Spleen (tissue), 11 donors: ENCODE results near the gene MCM7. TPM values are rescaled to one million over a fixed set of nuclear protein-coding genes. Genes with fewer than 3 reads are reported as not detected.

Experiments used
- DNase-seq: peaks from one replicate; pipeline ENCODE4 v3.0.0-alpha.2; 2020
- H3K27ac ChIP-seq, 8 donors: fragments of 200-600 bp; sonication (generic) in 7 of 8; 1 replicate in 4 of 8; 2 replicates in 4 of 8; pipeline versions ENCODE4 v1.5.0 to v1.8.0; 2016 to 2021; ENCODE audit warnings: inconsistent platforms in 4 of 8, mild to moderate bottlenecking in 4 of 8, moderate library complexity in 1 of 8
- H3K27me3 ChIP-seq, 7 donors: fragments of 200-600 bp; sonication (generic) in 6 of 7; replicated peaks in 1 of 7; 1 replicate in 4 of 7; 2 replicates in 3 of 7; pipeline versions ENCODE4 v1.5.0 to v1.8.0; 2016 to 2021; ENCODE audit warnings: inconsistent platforms in 3 of 7, mild to moderate bottlenecking in 1 of 7
- H3K36me3 ChIP-seq, 6 donors: fragments of 200-600 bp; sonication (generic) in 5 of 6; 1 replicate in 4 of 6; 2 replicates in 2 of 6; pipeline versions ENCODE4 v1.5.0 to v1.8.0; 2016 to 2021; ENCODE audit warnings: inconsistent platforms in 2 of 6
- H3K4me1 ChIP-seq, 6 donors: fragments of 200-600 bp; sonication (generic) in 5 of 6; 1 replicate in 3 of 6; 2 replicates in 3 of 6; pipeline versions ENCODE4 v1.5.0 to v1.8.0; 2016 to 2021; ENCODE audit warnings: inconsistent platforms in 3 of 6
- H3K4me3 ChIP-seq, 8 donors: fragments of 200-600 bp; sonication (generic) in 7 of 8; 1 replicate in 4 of 8; 2 replicates in 4 of 8; pipeline versions ENCODE4 v1.5.0 to v1.8.0; 2016 to 2021; ENCODE audit warnings: inconsistent platforms in 4 of 8, mild to moderate bottlenecking in 4 of 8, moderate library complexity in 2 of 8
- H3K9me3 ChIP-seq, 8 donors: fragments of 200-600 bp; sonication (generic) in 7 of 8; 1 replicate in 4 of 8; 2 replicates in 4 of 8; pipeline versions ENCODE4 v1.5.0 to v1.8.0; 2016 to 2021; ENCODE audit warnings: inconsistent platforms in 4 of 8
- POLR2A ChIP-seq, 3 donors: fragments of 450-650 bp; IDR thresholded peaks; one replicate each; pipeline ENCODE4 v1.5.1; 2017; ENCODE audit warnings: antibody characterized with exemption in 3 of 3, mild to moderate bottlenecking in 1 of 3
- POLR2AphosphoS5 ChIP-seq, 3 donors: sonication (generic); formaldehyde crosslinking; IDR thresholded peaks; one replicate each; pipeline ENCODE4 v1.5.1; 2017; ENCODE audit warnings: antibody characterized with exemption in 3 of 3
- WGBS, 5 donors: extraction: QIAGEN DNeasy Blood & Tissue Kit in 3 of 5; methylation state at CpG; one replicate each; pipeline versions ENCODE4 v1.1.5 to v1.1.7; 2013 to 2018; 5-methylcytosine and 5-hydroxymethylcytosine counted together
- intact Hi-C: fragments of 100-400 bp; cut with DNase I; formaldehyde crosslinking; loops from one replicate; pipeline ENCODE4 v1.15.0; 2023; ENCODE audit warnings: low total_unique reads
- microRNA-seq, 3 donors: library from miRNA; unstranded; fragments of <30 nt; microRNA quantifications; one replicate each; pipeline versions ENCODE4 to v1.1.0, GENCODE V29; 2019 to 2020
- polyA plus RNA-seq, 3 donors: library from polyadenylated mRNA; stranded (reverse); fragments of 200-250 nt; gene quantifications; one replicate each; pipeline ENCODE4 v1.2.1, GENCODE V29; 2013
- small RNA-seq, 4 donors: library from RNA; depleted of rRNA; stranded (forward); fragments of <200 nt; gene quantifications; one replicate each; pipeline ENCODE3, GENCODE V24; 2016
- total RNA-seq, 7 donors: library from RNA; depleted of rRNA in 3 of 7; stranded (reverse); fragments of >200 nt in 3 of 7; fragmentation: NEBNext Ultra II Directional in 4 of 7; extraction: Animal tissue kit (Norgen Biotek cat#: 25700) in 4 of 7; gene quantifications; one replicate each; pipeline versions ENCODE4 v1.1.0 to v1.2.1, GENCODE V29; 2016 to 2021
- TF ChIP-seq, protein P1 (sequence below), 11 experiments: fragments of 200-600 bp in 7 of 11; fragments of 450-650 bp in 4 of 11; sonication (generic) in 4 of 11; IDR thresholded peaks in 8 of 11; conservative IDR thresholded peaks in 3 of 11; 1 replicate in 7 of 11; 2 replicates in 4 of 11; pipeline versions ENCODE4 v1.4.0 to v1.8.0; 2016 to 2021; ENCODE audit warnings: antibody characterized with exemption in 11 of 11, inconsistent platforms in 4 of 11, mild to moderate bottlenecking in 1 of 11
- donor health status: healthy with polysubstance abuse.
- donor health status: DM: no; HTN: no; CAD: no; lungs with moderate emphysema.
- donor health status: DM: no; HTN: no; CAD: no.
- donor health status: Bipolar disorder and iron deficiency.
- donor health status: healthy.
- donor health status: DM: no; HTN: no; CAD: no.
- donor health status: DM: yes; HTN: yes; CAD: no.

Gene MCM7
- total and polyA plus RNA-seq, 10 donors = 49.5 to 92.7 (median 68.5) TPM

DNA sequence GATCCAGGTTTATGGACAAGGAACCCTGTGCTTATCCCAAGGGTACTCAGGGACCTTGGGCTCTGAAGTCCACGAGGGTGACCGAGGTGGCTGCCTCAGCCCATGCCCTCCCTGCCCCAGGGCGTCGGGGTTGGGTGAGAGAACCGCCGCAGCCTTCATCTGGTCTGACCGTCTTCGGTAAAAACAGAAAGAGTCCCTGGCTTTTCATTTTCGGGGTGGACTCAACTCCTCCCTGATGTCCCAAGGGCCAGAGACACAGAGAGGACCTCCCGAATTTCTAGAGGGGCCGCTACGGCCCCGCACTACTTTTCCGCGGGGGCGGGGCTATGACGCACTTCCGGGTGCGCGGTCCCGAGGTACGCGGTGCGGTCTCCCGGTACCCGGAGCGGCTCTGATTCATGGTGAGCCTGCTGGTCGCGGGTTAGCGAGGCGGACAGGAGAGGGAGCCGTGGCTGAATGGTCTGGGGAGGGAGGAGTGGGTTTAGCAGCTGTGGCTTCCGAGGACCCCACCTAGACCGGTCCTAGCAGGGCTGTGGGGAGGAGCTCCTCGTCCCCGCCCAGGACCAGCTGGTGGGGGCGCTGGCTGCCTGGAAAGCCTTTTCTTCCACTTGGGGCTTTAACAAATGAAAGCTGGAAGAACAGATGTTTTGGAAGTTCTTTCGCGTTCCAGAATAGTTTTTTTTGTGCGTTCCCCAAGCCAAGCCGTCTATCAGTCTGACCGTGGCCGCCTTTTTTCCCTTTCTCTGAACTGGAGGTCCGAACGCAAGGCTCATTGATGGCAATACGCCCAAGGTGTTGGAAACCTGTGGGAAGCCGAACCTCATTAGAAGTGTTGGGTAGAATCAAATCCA, 51.5 kb downstream of the MCM7 start, which contains the start of gene ZSCAN21:
Gene ZSCAN21 (plus strand): TSS at position 334 of the 851 bp plus-strand sequence. CDS start 7,233 bp downstream, outside the sequence.
- H3K27me3 ChIP-seq = no peaks in the 10 kb centered on the region
- DNase-seq = peak; percentile 95
- intact Hi-C loops = no loop called here
- peak within 1 kb of the TSS; percentile 57 to 91 (median 74) for H3K4me3 ChIP-seq
- peak; percentile 93 to 95 (median 94) for TF ChIP-seq POLR2AphosphoS5 (IDR thresholded peaks at IDR 0.05)
- TF ChIP-seq, protein P1, sequence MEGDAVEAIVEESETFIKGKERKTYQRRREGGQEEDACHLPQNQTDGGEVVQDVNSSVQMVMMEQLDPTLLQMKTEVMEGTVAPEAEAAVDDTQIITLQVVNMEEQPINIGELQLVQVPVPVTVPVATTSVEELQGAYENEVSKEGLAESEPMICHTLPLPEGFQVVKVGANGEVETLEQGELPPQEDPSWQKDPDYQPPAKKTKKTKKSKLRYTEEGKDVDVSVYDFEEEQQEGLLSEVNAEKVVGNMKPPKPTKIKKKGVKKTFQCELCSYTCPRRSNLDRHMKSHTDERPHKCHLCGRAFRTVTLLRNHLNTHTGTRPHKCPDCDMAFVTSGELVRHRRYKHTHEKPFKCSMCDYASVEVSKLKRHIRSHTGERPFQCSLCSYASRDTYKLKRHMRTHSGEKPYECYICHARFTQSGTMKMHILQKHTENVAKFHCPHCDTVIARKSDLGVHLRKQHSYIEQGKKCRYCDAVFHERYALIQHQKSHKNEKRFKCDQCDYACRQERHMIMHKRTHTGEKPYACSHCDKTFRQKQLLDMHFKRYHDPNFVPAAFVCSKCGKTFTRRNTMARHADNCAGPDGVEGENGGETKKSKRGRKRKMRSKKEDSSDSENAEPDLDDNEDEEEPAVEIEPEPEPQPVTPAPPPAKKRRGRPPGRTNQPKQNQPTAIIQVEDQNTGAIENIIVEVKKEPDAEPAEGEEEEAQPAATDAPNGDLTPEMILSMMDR (IDR thresholded peaks at IDR 0.05 in 8 of 11, conservative IDR thresholded peaks at IDR 0.05 in 3 of 11) = peak in 6 of 11 experiments; percentile 16 to 36 (median 27)
- peak in 1 of 3 donors; percentile 3 for TF ChIP-seq POLR2A (IDR thresholded peaks at IDR 0.05)
- peaks cover 5 to 38% (median 19%) of the 10 kb centered on the region in 6 donors for H3K4me1 ChIP-seq
- H3K27ac ChIP-seq = peak within 1 kb of the TSS; percentile 91 to 98 (median 95)
- 0 to 2% (median 2%) methylated on average over 16 to 47 of the region's 47 CpGs for WGBS, 5 donors
- no peaks in the 10 kb centered on the region for H3K9me3 ChIP-seq
- no peaks in the 10 kb centered on the region for H3K36me3 ChIP-seq

DNA sequence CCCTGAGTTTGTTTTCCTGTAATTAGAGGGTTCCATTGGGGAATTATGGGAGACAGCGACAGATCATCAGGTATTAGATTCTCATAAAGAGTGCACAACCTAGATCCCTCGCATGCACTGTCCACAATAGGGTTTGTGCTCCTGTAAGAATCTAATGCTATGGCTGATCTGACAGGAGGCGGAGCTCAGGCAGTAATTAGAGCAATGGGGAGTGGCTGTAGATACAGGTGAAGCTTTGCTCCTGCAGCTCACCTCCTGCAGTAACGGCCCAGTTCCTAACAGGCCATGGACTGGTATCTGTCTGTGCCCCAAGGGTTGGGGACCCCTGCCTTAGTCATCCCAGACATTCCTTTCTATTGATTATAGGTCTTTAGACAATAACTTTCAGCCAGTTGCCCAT, 52.5 kb downstream of the MCM7 start:
- TF ChIP-seq, protein P1 (IDR thresholded peaks at IDR 0.05 in 8 of 11, conservative IDR thresholded peaks at IDR 0.05 in 3 of 11) = no peak
- TF ChIP-seq POLR2AphosphoS5 (IDR thresholded peaks at IDR 0.05) (no peak), POLR2A (IDR thresholded peaks at IDR 0.05) (no peak)
- intact Hi-C loops = no loop called here

DNA sequence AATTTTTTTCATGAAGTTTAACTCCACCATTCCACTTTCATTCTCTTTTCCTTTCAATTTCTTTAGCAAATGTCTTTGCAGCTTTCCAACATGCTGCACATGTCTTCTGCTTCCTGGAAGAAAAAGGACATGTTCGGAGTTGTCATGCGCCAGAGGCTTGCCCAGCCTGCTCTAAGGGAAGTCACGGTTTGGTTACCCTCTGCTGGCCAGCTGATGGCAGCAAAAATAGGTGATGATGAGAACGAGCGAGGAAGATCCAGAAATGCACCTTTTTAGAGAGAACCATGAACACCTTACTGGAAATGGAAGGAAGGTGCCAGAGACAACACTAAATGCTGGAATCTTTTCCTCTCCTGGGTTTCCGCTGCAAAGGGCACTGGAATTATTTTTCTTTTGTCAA, 56.5 kb downstream of the MCM7 start:
- H3K27ac ChIP-seq = no peak overlapping the region
- H3K36me3 ChIP-seq = no peaks in the 10 kb centered on the region
- H3K27me3 ChIP-seq = no peaks in the 10 kb centered on the region
- DNase-seq = no peak
- H3K4me3 ChIP-seq = no peak overlapping the region
- intact Hi-C loops = no loop called here
- H3K9me3 ChIP-seq = no peaks in the 10 kb centered on the region
- 30 to 37% (median 35%) methylated on average over 6 of the region's 6 CpGs for WGBS, 5 donors
- H3K4me1 ChIP-seq = peaks cover 0 to 34% (median 8%) of the 10 kb centered on the region in 6 donors
- TF ChIP-seq POLR2AphosphoS5 (IDR thresholded peaks at IDR 0.05) (no peak), POLR2A (IDR thresholded peaks at IDR 0.05) (no peak)
- TF ChIP-seq, protein P1 (IDR thresholded peaks at IDR 0.05 in 8 of 11, conservative IDR thresholded peaks at IDR 0.05 in 3 of 11) = peak in 1 of 11 experiments; percentile 18

More for the DNA sequence above, 52.5 kb downstream of the MCM7 start:
- Histone ChIP-seq H3K27me3 (no peaks in the 10 kb centered on the region), H3K4me3 (peak overlapping the region in 1 of 8 donors; percentile 89), H3K36me3 (no peaks in the 10 kb centered on the region), H3K4me1 (peaks cover 5 to 42% (median 20%) of the 10 kb centered on the region in 6 donors), H3K27ac (peak overlapping the region in 1 of 8 donors; percentile 97), H3K9me3 (no peaks in the 10 kb centered on the region)
- no peak for DNase-seq
- WGBS, 5 donors = 81 to 93% (median 90%) methylated on average over 4 of the region's 4 CpGs

Small RNA genes within 50 kb of the gene (microRNA-seq; reads per million reads assigned to microRNA genes)
- gene MIR106B = 1,787 to 4,141 (median 2,143) reads per million in 3 donors
- 490 to 708 (median 499) reads per million in 3 donors for gene MIR25
- gene MIR93 = 2,951 to 5,803 (median 3,862) reads per million in 3 donors

Small RNA genes within 50 kb of the gene (small RNA-seq; reads per million reads assigned to genes)
- gene MIR106B = 45.6 to 71.3 (median 61.7) reads per million in 4 donors
- 1,337 to 2,011 (median 1,753) reads per million in 4 donors for gene MIR25
- gene MIR93 = 81.4 to 113 (median 106) reads per million in 4 donors

Other genes with a start within 250 kb of the MCM7 start
- under 1 TPM in 1 of 7 donors, not detected in 6; 0.94 TPM for gene OR2AE1, start 224.4 kb downstream of the MCM7 start, total RNA-seq
- gene OR2AE1, start 224.4 kb downstream of the MCM7 start, polyA plus RNA-seq = not detected
- gene TRIM4, start 181.9 kb downstream of the MCM7 start, total RNA-seq = 10 to 100 TPM; 34.7 to 58.5 (median 40.3) TPM
- gene TRIM4, start 181.9 kb downstream of the MCM7 start, polyA plus RNA-seq = 10 to 100 TPM; 14.3 to 20.9 (median 14.7) TPM
- gene GJC3, start 171.8 kb downstream of the MCM7 start, total RNA-seq = 1 to 10 TPM in 1 of 7 donors, under 1 TPM in 1, not detected in 5; 0.47 to 1.0 TPM
- under 1 TPM in 2 of 3 donors, not detected in 1; 0.29 to 0.53 TPM for gene GJC3, start 171.8 kb downstream of the MCM7 start, polyA plus RNA-seq
- under 1 TPM in 1 of 7 donors, not detected in 6; 0.79 TPM for gene AZGP1, start 125.4 kb downstream of the MCM7 start, total RNA-seq
- 1 to 10 TPM in 1 of 3 donors, under 1 TPM in 2; 0.13 to 2.3 (median 0.36) TPM for gene AZGP1, start 125.4 kb downstream of the MCM7 start, polyA plus RNA-seq
- gene ZKSCAN1, start 85.8 kb downstream of the MCM7 start, total RNA-seq = 10 to 100 TPM; 29.7 to 77.9 (median 65.7) TPM
- 10 to 100 TPM in 2 of 3 donors, 1 to 10 TPM in 1; 7.3 to 11.5 (median 10.6) TPM for gene ZKSCAN1, start 85.8 kb downstream of the MCM7 start, polyA plus RNA-seq
- gene ZSCAN21, start 51.6 kb downstream of the MCM7 start, total RNA-seq = 10 to 100 TPM in 2 of 7 donors, 1 to 10 TPM in 5; 7.2 to 14.3 (median 9.2) TPM
- gene ZSCAN21, start 51.6 kb downstream of the MCM7 start, polyA plus RNA-seq = 1 to 10 TPM; 3.7 to 6.1 (median 5.0) TPM
- gene ZNF3, start 19.7 kb downstream of the MCM7 start, total RNA-seq = 10 to 100 TPM; 25.7 to 34.0 (median 29.3) TPM
- 10 to 100 TPM; 11.0 to 17.3 (median 14.8) TPM for gene ZNF3, start 19.7 kb downstream of the MCM7 start, polyA plus RNA-seq
- gene COPS6, start 12.4 kb downstream of the MCM7 start, total RNA-seq = 10 to 100 TPM; 47.0 to 86.7 (median 64.7) TPM
- gene COPS6, start 12.4 kb downstream of the MCM7 start, polyA plus RNA-seq = 10 to 100 TPM; 80.7 to 89.6 (median 83.5) TPM
- 10 to 100 TPM in 5 of 7 donors, 1 to 10 TPM in 2; 9.2 to 18.0 (median 12.0) TPM for gene AP4M1, start 246 bp upstream of the MCM7 start, total RNA-seq
- gene AP4M1, start 246 bp upstream of the MCM7 start, polyA plus RNA-seq = 10 to 100 TPM in 2 of 3 donors, 1 to 10 TPM in 1; 8.7 to 10.1 (median 10.1) TPM
- 10 to 100 TPM; 29.7 to 44.0 (median 36.5) TPM for gene TAF6, start 18.0 kb upstream of the MCM7 start, total RNA-seq
- gene TAF6, start 18.0 kb upstream of the MCM7 start, polyA plus RNA-seq = 10 to 100 TPM; 16.5 to 36.6 (median 21.3) TPM
- gene CNPY4, start 18.2 kb upstream of the MCM7 start, total RNA-seq = 10 to 100 TPM; 12.4 to 19.7 (median 15.2) TPM
- gene CNPY4, start 18.2 kb upstream of the MCM7 start, polyA plus RNA-seq = 10 to 100 TPM in 2 of 3 donors, 1 to 10 TPM in 1; 9.7 to 14.1 (median 11.0) TPM
- 1 to 10 TPM; 1.7 to 4.4 (median 2.0) TPM for gene MBLAC1, start 25.6 kb upstream of the MCM7 start, total RNA-seq
- 1 to 10 TPM; 1.8 to 2.7 (median 2.4) TPM for gene MBLAC1, start 25.6 kb upstream of the MCM7 start, polyA plus RNA-seq
- gene LAMTOR4, start 47.5 kb upstream of the MCM7 start, total RNA-seq = 100 to 1,000 TPM; 152 to 328 (median 187) TPM
- gene LAMTOR4, start 47.5 kb upstream of the MCM7 start, polyA plus RNA-seq = 100 to 1,000 TPM; 470 to 709 (median 574) TPM
- 10 to 100 TPM; 33.0 to 68.7 (median 48.2) TPM for gene TRAPPC14, start 57.3 kb upstream of the MCM7 start, total RNA-seq
- 10 to 100 TPM; 33.0 to 54.5 (median 51.4) TPM for gene TRAPPC14, start 57.3 kb upstream of the MCM7 start, polyA plus RNA-seq
- gene GAL3ST4, start 67.2 kb upstream of the MCM7 start, total RNA-seq = 1 to 10 TPM; 1.3 to 6.2 (median 3.0) TPM
- 1 to 10 TPM; 1.0 to 2.8 (median 1.1) TPM for gene GAL3ST4, start 67.2 kb upstream of the MCM7 start, polyA plus RNA-seq
- 1 to 10 TPM; 2.4 to 5.3 (median 4.5) TPM for gene GPC2, start 76.0 kb upstream of the MCM7 start, total RNA-seq
- gene GPC2, start 76.0 kb upstream of the MCM7 start, polyA plus RNA-seq = 1 to 10 TPM; 2.1 to 4.4 (median 4.2) TPM
- gene STAG3, start 76.5 kb upstream of the MCM7 start, total RNA-seq = 10 to 100 TPM in 5 of 7 donors, 1 to 10 TPM in 2; 8.0 to 59.6 (median 31.4) TPM
- gene STAG3, start 76.5 kb upstream of the MCM7 start, polyA plus RNA-seq = 100 to 1,000 TPM in 2 of 3 donors, 10 to 100 TPM in 1; 69.5 to 123 (median 104) TPM
- gene PVRIG, start 118.6 kb upstream of the MCM7 start, total RNA-seq = 10 to 100 TPM; 21.9 to 58.7 (median 33.9) TPM
- 10 to 100 TPM; 20.3 to 41.2 (median 30.2) TPM for gene PVRIG, start 118.6 kb upstream of the MCM7 start, polyA plus RNA-seq
- not detected for gene SPDYE3, start 206.3 kb upstream of the MCM7 start, total RNA-seq
- under 1 TPM; 0.09 to 0.22 (median 0.15) TPM for gene SPDYE3, start 206.3 kb upstream of the MCM7 start, polyA plus RNA-seq